Esophagus muscularis mucosa (tissue), 4 donors: Measurements from ENCODE around the gene GAL3ST3. TPM values are rescaled to one million over a fixed set of nuclear protein-coding genes. Genes with fewer than 3 reads are reported as not detected.
A peak's percentile ranks its signal among the peaks of the same experiment; 100 is the strongest.
"Not testable (repeated sequence)": the region's sequence is repeated elsewhere in the genome, so short reads cannot be mapped to it uniquely, and the experiment has no call there.

ENCODE experiments used
- DNase-seq: peaks from one replicate; pipeline ENCODE4 v3.0.0-alpha.2; 2017; ENCODE audit errors: extremely low spot score
- H3K27ac ChIP-seq, 4 donors: fragments of 200-600 bp; sonication (generic); replicated peaks in 1 of 4; 1 replicate in 3 of 4; 2 replicates in 1 of 4; pipeline ENCODE4 v1.5.1; 2016 to 2019; ENCODE audit warnings: mild to moderate bottlenecking in 1 of 4
- H3K27me3 ChIP-seq, 4 donors: fragments of 200-600 bp; sonication (generic); one replicate each; pipeline versions ENCODE4 v1.5.1 to v1.6.0; 2016 to 2019
- H3K36me3 ChIP-seq, 4 donors: fragments of 200-600 bp; sonication (generic); one replicate each; pipeline ENCODE4 v1.5.1; 2016 to 2019
- H3K4me1 ChIP-seq, 4 donors: fragments of 200-600 bp; sonication (generic); one replicate each; pipeline ENCODE4 v1.5.1; 2016 to 2019
- H3K4me3 ChIP-seq, 4 donors: fragments of 200-600 bp; sonication (generic); 1 replicate in 2 of 4; 2 replicates in 2 of 4; pipeline ENCODE4 v1.5.1; 2016 to 2019; ENCODE audit warnings: mild to moderate bottlenecking in 4 of 4, moderate library complexity in 1 of 4
- H3K9me3 ChIP-seq, 4 donors: fragments of 200-600 bp; sonication (generic); 1 replicate in 3 of 4; 2 replicates in 1 of 4; pipeline ENCODE4 v1.5.1; 2016 to 2019
- EP300 ChIP-seq: sonication (generic); formaldehyde crosslinking; IDR thresholded peaks from one replicate; pipeline ENCODE4 v1.6.1; 2017; ENCODE audit warnings: antibody characterized with exemption
- POLR2A ChIP-seq: fragments of 450-650 bp; IDR thresholded peaks from one replicate; pipeline ENCODE4 v1.6.1; 2017; ENCODE audit warnings: antibody characterized with exemption, moderate library complexity, mild to moderate bottlenecking, low read depth
- POLR2AphosphoS5 ChIP-seq, 2 donors: sonication (generic); formaldehyde crosslinking; IDR thresholded peaks; one replicate each; pipeline ENCODE4 v1.6.1; 2017; ENCODE audit warnings: antibody characterized with exemption in 2 of 2
- WGBS: methylation state at CpG from one replicate; pipeline ENCODE4 v1.1.5; 2018; 5-methylcytosine and 5-hydroxymethylcytosine counted together
- intact Hi-C: fragments of 100-400 bp; cut with DNase I; formaldehyde crosslinking; loops from one replicate; pipeline ENCODE4 v1.15.1; 2023
- total RNA-seq, 4 donors: library from RNA; depleted of rRNA; stranded (reverse); fragments of >200 nt; gene quantifications; one replicate each; pipeline versions ENCODE4 v1.1.0 to v1.2.1, GENCODE V29; 2016
- TF ChIP-seq, protein P1 (sequence below), 3 experiments: fragments of 200-600 bp in 2 of 3; fragments of 450-650 bp in 1 of 3; sonication (generic) in 2 of 3; IDR thresholded peaks; one replicate each; pipeline ENCODE4 v1.5.1; 2017 to 2019; ENCODE audit warnings: antibody characterized with exemption in 3 of 3, mild to moderate bottlenecking in 2 of 3, moderate library complexity in 1 of 3

Gene GAL3ST3
- total RNA-seq, 4 donors from 2014 or later, result 0.83 to 7.4 (median 3.3) TPM

DNA sequence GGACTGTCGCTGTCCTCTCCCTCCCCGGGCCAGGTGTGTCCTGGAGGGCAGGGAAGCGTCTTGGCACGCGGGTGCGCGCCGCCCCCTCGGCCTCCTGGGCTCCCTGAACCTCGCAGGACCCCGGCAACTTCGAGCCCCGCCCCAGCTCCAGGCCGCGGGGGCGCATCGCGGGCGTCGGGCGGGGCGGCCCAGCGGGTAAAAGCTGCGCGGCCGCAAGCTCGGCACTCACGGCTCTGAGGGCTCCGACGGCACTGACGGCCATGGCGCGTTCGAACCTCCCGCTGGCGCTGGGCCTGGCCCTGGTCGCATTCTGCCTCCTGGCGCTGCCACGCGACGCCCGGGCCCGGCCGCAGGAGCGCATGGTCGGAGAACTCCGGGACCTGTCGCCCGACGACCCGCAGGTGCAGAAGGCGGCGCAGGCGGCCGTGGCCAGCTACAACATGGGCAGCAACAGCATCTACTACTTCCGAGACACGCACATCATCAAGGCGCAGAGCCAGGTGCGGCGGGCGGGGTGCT lies 37.1 kb downstream of the GAL3ST3 start, which contains the start of gene CST6:
CST6 (plus strand) TSS at position 224 of the 519 bp plus-strand sequence; CDS start at position 261, 37 bp downstream.
- 9% methylated on average over 21 of the region's 61 CpGs for WGBS
- TF ChIP-seq POLR2A (no peak), POLR2AphosphoS5 (IDR thresholded peaks at IDR 0.05) (no peak), EP300 (no peak)
- TF ChIP-seq, protein P1, sequence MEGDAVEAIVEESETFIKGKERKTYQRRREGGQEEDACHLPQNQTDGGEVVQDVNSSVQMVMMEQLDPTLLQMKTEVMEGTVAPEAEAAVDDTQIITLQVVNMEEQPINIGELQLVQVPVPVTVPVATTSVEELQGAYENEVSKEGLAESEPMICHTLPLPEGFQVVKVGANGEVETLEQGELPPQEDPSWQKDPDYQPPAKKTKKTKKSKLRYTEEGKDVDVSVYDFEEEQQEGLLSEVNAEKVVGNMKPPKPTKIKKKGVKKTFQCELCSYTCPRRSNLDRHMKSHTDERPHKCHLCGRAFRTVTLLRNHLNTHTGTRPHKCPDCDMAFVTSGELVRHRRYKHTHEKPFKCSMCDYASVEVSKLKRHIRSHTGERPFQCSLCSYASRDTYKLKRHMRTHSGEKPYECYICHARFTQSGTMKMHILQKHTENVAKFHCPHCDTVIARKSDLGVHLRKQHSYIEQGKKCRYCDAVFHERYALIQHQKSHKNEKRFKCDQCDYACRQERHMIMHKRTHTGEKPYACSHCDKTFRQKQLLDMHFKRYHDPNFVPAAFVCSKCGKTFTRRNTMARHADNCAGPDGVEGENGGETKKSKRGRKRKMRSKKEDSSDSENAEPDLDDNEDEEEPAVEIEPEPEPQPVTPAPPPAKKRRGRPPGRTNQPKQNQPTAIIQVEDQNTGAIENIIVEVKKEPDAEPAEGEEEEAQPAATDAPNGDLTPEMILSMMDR (IDR thresholded peaks at IDR 0.05), result no peak
- no peaks in the 10 kb centered on the region for H3K36me3 ChIP-seq
- intact Hi-C loops, result no loop called here
- H3K4me3 ChIP-seq, result peak within 1 kb of the TSS; percentile 30 to 55 (median 32)
- H3K9me3 ChIP-seq, result no peaks in the 10 kb centered on the region
- peaks cover 0 to 36% (median 22%) of the 10 kb centered on the region in 4 donors for H3K27me3 ChIP-seq
- H3K4me1 ChIP-seq, result peaks cover 10 to 14% (median 11%) of the 10 kb centered on the region in 4 donors
- no peak for DNase-seq
- no peak within 1 kb of the TSS for H3K27ac ChIP-seq

DNA sequence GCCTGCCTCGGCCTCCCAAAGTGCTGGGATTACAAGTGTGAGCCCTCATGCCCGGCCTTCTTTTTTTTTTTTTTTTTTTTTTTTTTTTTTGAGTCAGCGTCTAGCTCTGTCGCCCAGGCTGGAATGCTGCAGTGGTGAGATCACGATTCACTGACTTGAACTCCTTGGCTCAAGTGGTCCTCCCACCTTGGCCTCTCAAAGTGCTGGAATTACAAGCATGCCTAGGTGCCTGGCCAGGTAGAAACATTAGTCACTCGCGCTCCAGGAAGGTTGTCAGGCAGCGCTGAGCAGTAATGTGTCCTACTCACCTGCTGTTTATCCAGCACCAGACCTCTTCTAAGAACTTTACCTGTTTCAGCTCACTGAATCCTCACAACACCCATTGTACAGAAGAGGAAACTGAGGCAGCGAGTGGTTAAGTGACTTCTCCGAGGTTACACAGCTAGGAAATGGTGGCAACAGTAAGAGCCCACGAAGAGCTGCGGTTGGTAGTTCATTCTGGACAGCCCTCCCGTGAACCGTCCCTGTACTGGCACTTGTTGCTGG lies 37.6 kb downstream of the GAL3ST3 start:
- H3K9me3 ChIP-seq, result no peaks in the 10 kb centered on the region
- H3K27ac ChIP-seq, result no peak overlapping the region
- H3K4me3 ChIP-seq, result peak overlapping the region; percentile 30 to 55 (median 32)
- H3K36me3 ChIP-seq, result peaks cover 0 to 3% (median under 1%) of the 10 kb centered on the region in 4 donors
- H3K4me1 ChIP-seq, result peaks cover 10 to 14% (median 11%) of the 10 kb centered on the region in 4 donors
- WGBS, result 35% methylated on average over 9 of the region's 14 CpGs
- TF ChIP-seq POLR2A (no peak), POLR2AphosphoS5 (IDR thresholded peaks at IDR 0.05) (no peak), EP300 (no peak)
- TF ChIP-seq, protein P1 (IDR thresholded peaks at IDR 0.05), result no peak
- DNase-seq, result no peak
- intact Hi-C loops, result no loop called here
- H3K27me3 ChIP-seq, result peaks cover 0 to 36% (median 22%) of the 10 kb centered on the region in 4 donors

DNA sequence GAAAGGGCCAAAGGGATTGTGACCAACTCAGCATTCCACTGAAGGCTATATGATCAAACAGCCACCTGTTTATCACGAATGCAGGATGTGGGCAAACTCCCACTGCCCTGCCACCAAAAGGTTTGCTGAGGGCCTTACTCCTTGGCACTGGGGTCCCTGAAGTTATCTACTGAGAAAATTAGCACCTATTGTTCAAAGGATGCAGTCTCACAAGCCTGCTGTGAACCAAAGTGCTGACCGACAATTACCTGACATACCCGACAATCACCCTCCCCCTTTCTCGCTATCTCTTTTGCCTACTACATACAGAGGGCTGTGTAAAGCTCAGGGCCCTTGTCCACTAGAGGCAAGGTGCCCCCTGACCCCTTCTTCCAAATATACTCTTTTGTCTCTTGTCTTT lies 38.9 kb downstream of the GAL3ST3 start:
- H3K27ac ChIP-seq, DNase-seq, H3K9me3 ChIP-seq, intact Hi-C loops, H3K4me3 ChIP-seq: not testable (repeated sequence)
- Histone ChIP-seq H3K36me3 (peaks cover 0 to 16% (median 11%) of the 10 kb centered on the region in 4 donors), H3K4me1 (peaks cover 10 to 14% (median 11%) of the 10 kb centered on the region in 4 donors), H3K27me3 (peaks cover 0 to 34% (median 22%) of the 10 kb centered on the region in 4 donors)
- 64% methylated on average over 4 of the region's 4 CpGs for WGBS

DNA sequence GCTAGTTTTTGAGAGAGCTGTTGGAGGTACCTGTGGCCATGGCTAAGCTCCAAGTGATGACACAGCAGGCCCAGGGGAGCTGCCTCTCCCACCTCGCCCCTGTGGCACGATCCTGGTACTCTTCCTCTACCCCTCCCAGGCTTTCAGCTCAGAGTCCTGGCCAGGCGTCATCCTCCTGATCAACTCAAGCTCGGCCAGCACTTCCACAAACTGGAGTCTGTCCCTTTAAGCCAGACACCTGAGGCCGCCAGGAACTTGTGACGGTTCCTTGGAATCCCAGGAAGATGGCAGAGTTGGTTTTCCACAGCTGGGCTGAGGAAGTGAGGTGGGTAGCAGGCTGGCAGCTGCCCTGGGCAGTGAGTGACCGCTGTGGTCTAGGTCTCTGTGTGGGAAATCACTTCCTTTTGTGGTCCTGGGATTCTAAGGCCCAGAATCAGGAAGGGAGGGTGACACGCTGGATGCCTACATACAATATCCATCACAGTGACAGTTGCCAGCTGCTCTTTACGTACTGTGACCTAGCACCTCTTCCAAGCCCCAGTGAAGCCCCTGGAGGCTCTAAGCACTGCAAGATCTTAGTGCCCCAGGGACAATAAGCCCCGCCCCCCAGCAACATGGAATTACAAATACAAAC lies 40.4 kb downstream of the GAL3ST3 start:
- Histone ChIP-seq H3K9me3 (no peaks in the 10 kb centered on the region), H3K27me3 (peaks cover 0 to 22% (median 20%) of the 10 kb centered on the region in 4 donors), H3K36me3 (peaks cover 0 to 28% (median 25%) of the 10 kb centered on the region in 4 donors), H3K27ac (no peak overlapping the region), H3K4me3 (no peak overlapping the region), H3K4me1 (peaks cover 10 to 21% (median 12%) of the 10 kb centered on the region in 4 donors)
- TF ChIP-seq POLR2A (no peak), EP300 (no peak), POLR2AphosphoS5 (IDR thresholded peaks at IDR 0.05) (no peak)
- TF ChIP-seq, protein P1 (IDR thresholded peaks at IDR 0.05), result no peak
- intact Hi-C loops, result no loop called here
- DNase-seq, result no peak
- 46% methylated on average over 7 of the region's 10 CpGs for WGBS

DNA sequence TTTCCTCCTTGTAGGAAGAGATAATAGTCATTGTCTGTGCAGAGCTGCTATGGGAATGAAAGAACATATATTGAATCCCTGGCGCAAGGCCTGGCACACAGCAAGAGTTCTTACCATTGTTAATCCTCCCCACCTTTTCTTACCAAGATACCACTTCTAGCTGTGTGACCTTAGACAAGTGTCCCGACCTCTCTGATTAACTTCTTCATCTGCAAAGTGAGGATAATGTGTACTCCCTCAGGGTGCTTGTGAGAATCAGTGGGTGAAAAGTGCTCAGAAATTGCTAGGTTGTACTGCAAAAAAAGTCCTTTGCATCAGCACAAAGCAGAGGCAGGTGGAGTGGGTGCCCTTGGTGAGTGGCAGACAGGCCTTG lies 40.9 kb downstream of the GAL3ST3 start:
- Histone ChIP-seq H3K27ac (no peak overlapping the region), H3K9me3 (no peaks in the 10 kb centered on the region), H3K4me3 (no peak overlapping the region), H3K36me3 (peaks cover 0 to 28% (median 27%) of the 10 kb centered on the region in 4 donors), H3K27me3 (peaks cover 0 to 17% (median 15%) of the 10 kb centered on the region in 4 donors), H3K4me1 (peaks cover 15 to 26% (median 17%) of the 10 kb centered on the region in 4 donors)
- intact Hi-C loops, result no loop called here
- WGBS, result 89% methylated on average over 2 of the region's 2 CpGs
- no peak for TF ChIP-seq POLR2A
- TF ChIP-seq POLR2AphosphoS5 (IDR thresholded peaks at IDR 0.05), result no peak
- TF ChIP-seq EP300, result no peak
- TF ChIP-seq, protein P1 (IDR thresholded peaks at IDR 0.05), result no peak
- DNase-seq, result no peak
